Stimulated activated naive B cell treated with anti-CD40 and anti-IgM and Interleukin-4, amounts not matched to agents 10 μg/mL and 1 μg/mL and 100 μg/mL, for 72 hours (primary cell): ENCODE measurements around the gene CHN2.
"Not testable (repeated sequence)": the region's sequence is repeated elsewhere in the genome, so short reads cannot be mapped to it uniquely, and the experiment has no call there.

Experiments used
- ATAC-seq, 2 donors: fragments of 150-1000 bp; cut with Tn5 transposase; replicated peaks; 2 replicates each; pipeline ENCODE4 v1.10.0; 2021; ENCODE audit warnings: moderate library complexity in 1 of 2
- DNase-seq: peaks from one replicate; pipeline ENCODE4 v3.0.0; 2021
- H3K27ac Mint-ChIP-seq: one replicate; pipeline ENCODE4 v1.8.0; 2022; ENCODE audit warnings: mild to moderate bottlenecking, mixed read lengths
- H3K27me3 Mint-ChIP-seq, 2 donors: one replicate each; pipeline ENCODE4 v1.8.0; 2022; ENCODE audit warnings: mixed read lengths in 2 of 2
- H3K36me3 Mint-ChIP-seq, 2 donors: one replicate each; pipeline ENCODE4 v1.8.0; 2022; ENCODE audit warnings: mixed read lengths in 2 of 2, mild to moderate bottlenecking in 1 of 2
- H3K4me1 Mint-ChIP-seq, 2 donors: one replicate each; pipeline ENCODE4 v1.8.0; 2022; ENCODE audit warnings: mixed read lengths in 2 of 2, mild to moderate bottlenecking in 1 of 2
- H3K4me3 Mint-ChIP-seq, 2 donors: one replicate each; pipeline ENCODE4 v1.8.0; 2022; ENCODE audit warnings: mild to moderate bottlenecking in 2 of 2, mixed read lengths in 2 of 2, moderate library complexity in 1 of 2
- H3K9me3 Mint-ChIP-seq, 2 donors: one replicate each; pipeline ENCODE4 v1.8.0; 2022; ENCODE audit warnings: mixed read lengths in 2 of 2, mild to moderate bottlenecking in 1 of 2

The CHN2 gene

DNA sequence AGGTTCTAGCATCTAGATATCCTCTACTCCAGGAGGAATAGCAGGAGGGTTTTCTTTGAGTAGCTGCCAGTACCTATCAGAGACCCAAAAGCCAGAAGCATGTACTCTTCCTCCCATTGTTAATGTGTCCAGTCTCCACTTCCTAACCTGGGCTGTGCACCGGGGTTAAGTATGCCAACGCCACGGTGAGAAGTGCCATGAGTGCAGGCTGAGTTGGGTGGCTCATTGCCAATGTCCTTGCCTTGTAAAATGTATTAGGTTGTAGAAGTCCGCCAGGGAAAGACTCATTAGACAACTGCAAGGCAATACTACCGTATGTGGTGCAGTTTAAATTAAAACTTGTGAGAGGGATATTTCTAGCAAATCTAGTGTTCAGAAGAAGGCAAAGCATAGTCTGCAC lies 314.0 kb downstream of the CHN2 start:
- Mint-ChIP-seq H3K4me1 (peaks cover 0 to 4% of the 10 kb centered on the region in 2 donors), H3K4me3 (no peak overlapping the region), H3K9me3 (no peaks in the 10 kb centered on the region), H3K36me3 (no peaks in the 10 kb centered on the region), H3K27me3 (no peaks in the 10 kb centered on the region), H3K27ac (no peak overlapping the region)
- ATAC-seq (no peak), DNase-seq (no peak)

DNA sequence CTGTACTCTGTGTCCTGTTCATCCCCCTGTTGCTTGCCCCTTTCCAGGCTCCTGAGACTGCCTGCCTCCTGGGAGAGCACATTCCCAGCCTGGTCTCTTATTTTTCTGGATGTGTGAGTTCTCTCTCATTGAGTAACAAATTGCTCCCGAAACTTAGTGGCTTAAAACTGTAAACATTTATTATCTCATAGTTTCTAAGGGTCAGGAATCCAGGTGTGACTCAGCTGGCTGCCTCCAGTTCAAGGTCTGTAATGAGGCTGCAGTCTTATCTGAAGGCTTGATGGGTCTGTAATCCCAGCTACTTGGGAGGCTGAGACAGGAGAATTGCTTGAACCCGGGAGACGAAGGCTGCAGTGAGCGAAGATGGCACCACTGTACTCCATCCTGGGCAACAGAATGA lies 315.5 kb downstream of the CHN2 start:
- DNase-seq = no peak
- Mint-ChIP-seq H3K4me1 (peaks cover 0 to 4% of the 10 kb centered on the region in 2 donors), H3K27me3 (no peaks in the 10 kb centered on the region), H3K4me3 (no peak overlapping the region), H3K27ac (no peak overlapping the region), H3K36me3 (no peaks in the 10 kb centered on the region), H3K9me3 (no peaks in the 10 kb centered on the region)
- ATAC-seq = no peak

DNA sequence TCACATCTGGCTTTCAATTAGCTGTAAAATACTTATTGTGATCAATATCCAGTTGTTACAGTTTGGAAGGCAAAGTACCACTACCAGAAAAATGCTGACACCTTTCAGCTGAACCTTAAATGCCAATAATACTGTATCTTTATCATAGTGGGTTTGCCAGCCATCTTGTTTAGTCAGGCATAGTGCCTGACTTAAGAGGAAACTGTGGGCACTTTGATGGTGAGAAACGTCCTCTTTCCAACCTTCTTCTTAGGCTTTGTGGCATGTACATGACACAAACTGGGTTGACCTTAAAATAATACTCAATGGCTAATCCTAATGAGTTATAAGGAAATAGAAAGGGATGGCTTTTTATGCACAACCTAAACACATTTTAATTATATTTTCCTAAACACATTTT lies 316.8 kb downstream of the CHN2 start:
- Mint-ChIP-seq H3K9me3 (no peaks in the 10 kb centered on the region), H3K4me1 (peaks cover 0 to 4% of the 10 kb centered on the region in 2 donors), H3K27me3 (no peaks in the 10 kb centered on the region), H3K4me3 (no peak overlapping the region), H3K27ac (no peak overlapping the region), H3K36me3 (no peaks in the 10 kb centered on the region)
- ATAC-seq = peak; percentile 60 to 71
- DNase-seq = no peak

DNA sequence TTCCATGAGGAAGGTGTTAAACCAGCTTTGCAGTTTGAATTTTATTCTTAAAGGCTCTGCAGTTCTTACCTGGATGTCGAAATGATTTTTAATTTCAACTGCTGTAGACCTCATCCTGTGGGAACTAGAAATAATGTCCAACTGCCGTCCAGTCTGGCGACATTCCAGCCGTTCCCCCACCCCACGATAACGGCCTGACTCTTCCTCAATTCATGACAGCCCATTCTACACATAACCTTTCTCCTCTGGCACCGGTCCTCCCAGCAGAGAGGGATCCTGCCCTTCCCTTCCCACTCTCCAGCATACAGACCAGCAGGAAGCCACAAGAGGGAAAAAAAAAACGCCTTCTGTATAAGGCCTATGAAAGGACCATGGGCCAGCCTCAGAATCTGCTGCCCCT lies 317.3 kb downstream of the CHN2 start:
- DNase-seq (no peak), ATAC-seq (no peak)
- no peak overlapping the region for H3K27ac Mint-ChIP-seq
- H3K4me3 Mint-ChIP-seq = no peak overlapping the region
- H3K36me3 Mint-ChIP-seq = no peaks in the 10 kb centered on the region
- peaks cover 0 to under 1% of the 10 kb centered on the region in 2 donors for H3K27me3 Mint-ChIP-seq
- H3K4me1 Mint-ChIP-seq = peaks cover 0 to 4% of the 10 kb centered on the region in 2 donors
- no peaks in the 10 kb centered on the region for H3K9me3 Mint-ChIP-seq

DNA sequence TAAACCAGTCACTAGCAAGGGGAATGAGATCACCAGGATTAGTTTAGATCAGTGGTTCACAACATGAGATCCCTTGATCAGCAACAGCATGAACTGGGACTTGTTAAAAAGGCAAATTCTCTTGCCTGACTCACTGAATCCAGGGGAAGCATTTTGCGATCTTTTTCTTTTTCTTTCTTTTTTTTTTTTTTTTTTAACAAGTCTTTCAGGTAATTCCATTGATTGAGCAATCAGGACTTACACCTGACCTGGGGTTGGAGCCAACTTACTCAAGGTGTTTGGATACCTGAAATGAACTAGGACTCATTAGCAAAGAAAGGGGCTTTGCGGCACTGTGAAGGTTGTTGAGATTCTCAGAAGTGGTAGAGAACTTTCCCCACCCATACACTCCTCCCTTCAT lies 321.9 kb downstream of the CHN2 start:
- Mint-ChIP-seq H3K4me3 (no peak overlapping the region), H3K9me3 (peaks cover 2 to 4% of the 10 kb centered on the region in 2 donors), H3K27ac (no peak overlapping the region), H3K36me3 (peaks cover 0 to 2% of the 10 kb centered on the region in 2 donors), H3K4me1 (peaks cover 0 to 2% of the 10 kb centered on the region in 2 donors), H3K27me3 (peaks cover 7 to 11% of the 10 kb centered on the region in 2 donors)
- ATAC-seq (no peak), DNase-seq (no peak)

DNA sequence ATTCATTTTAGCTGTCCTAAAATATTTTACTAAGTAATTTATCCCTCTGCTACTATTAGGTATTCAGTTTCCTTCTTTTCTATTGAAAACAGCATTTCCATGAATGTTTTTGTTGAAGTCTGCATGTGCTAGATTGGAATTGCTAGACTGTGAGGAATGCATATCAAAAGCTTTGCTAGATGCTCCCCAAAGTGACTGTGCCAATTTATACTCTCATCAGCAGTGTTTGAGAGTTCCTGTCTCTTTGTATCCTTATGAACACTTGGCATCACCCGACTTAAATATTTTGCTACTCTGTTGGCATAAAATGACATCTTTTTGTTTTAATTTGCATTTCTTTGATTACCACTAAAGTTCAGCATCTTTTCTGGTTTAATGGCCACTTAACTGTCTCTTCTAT lies 324.0 kb downstream of the CHN2 start:
- H3K4me3 Mint-ChIP-seq = no peak overlapping the region
- peaks cover 12 to 16% of the 10 kb centered on the region in 2 donors for H3K27me3 Mint-ChIP-seq
- peaks cover 0 to 2% of the 10 kb centered on the region in 2 donors for H3K36me3 Mint-ChIP-seq
- no peak overlapping the region for H3K27ac Mint-ChIP-seq
- peaks cover 4 to 6% of the 10 kb centered on the region in 2 donors for H3K9me3 Mint-ChIP-seq
- no peak for DNase-seq
- H3K4me1 Mint-ChIP-seq = no peaks in the 10 kb centered on the region
- no peak for ATAC-seq

DNA sequence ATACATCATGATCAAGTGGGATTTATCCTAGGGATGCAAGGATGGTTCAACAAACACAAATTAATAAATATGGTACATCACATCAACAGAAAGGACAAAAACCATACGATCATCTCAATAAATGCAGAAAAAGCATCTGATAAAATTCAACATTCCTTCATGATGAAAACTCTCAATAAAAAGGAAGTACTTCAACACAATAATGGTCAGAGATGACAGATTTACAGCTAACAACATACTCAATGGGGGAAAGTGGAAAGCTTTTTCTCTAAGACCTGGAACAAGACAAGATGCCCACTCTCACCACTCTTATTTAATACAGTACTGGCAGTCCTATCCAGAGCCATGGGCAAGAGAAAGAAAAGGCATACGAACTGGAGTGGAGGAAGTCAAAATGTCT lies 329.2 kb downstream of the CHN2 start:
- Mint-ChIP-seq H3K4me1 (no peaks in the 10 kb centered on the region), H3K4me3 (no peak overlapping the region), H3K27me3 (peaks cover 7 to 19% of the 10 kb centered on the region in 2 donors), H3K27ac (no peak overlapping the region), H3K36me3 (peaks cover 0 to 2% of the 10 kb centered on the region in 2 donors), H3K9me3 (peaks cover 4 to 6% of the 10 kb centered on the region in 2 donors)
- DNase-seq (no peak), ATAC-seq (no peak)

DNA sequence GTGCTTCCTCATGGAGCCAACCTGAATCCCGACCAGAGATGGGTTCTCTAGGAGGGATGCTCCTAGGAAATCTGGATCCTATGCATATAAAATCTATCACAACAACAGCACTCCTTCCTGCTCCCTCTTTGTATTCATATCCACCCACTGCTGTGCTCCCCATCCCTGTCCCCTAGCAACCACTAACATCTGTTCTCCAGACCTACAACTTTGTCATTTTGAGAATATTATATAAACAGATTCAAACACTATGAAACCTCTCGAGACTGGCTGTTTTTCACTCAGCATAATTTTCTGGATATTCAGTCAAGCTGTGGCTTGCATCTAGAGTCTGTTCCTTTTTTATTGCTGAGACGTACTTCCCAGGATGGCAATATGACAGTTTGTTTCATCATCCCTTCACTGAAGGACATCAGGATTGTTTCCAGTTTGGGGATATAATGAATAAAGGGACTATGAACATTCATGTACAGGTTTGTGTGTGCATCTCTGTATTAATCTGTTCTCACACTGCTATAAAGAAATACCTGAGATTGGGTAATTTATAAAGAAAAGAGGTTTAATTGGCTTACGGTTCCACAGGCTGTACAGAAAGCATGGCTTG lies 333.0 kb downstream of the CHN2 start:
- Mint-ChIP-seq H3K4me3 (no peak overlapping the region), H3K9me3 (peaks cover 5 to 6% of the 10 kb centered on the region in 2 donors), H3K27ac (no peak overlapping the region), H3K27me3 (peaks cover 18 to 31% of the 10 kb centered on the region in 2 donors), H3K4me1 (no peaks in the 10 kb centered on the region), H3K36me3 (no peaks in the 10 kb centered on the region)
- ATAC-seq = no peak
- no peak for DNase-seq

DNA sequence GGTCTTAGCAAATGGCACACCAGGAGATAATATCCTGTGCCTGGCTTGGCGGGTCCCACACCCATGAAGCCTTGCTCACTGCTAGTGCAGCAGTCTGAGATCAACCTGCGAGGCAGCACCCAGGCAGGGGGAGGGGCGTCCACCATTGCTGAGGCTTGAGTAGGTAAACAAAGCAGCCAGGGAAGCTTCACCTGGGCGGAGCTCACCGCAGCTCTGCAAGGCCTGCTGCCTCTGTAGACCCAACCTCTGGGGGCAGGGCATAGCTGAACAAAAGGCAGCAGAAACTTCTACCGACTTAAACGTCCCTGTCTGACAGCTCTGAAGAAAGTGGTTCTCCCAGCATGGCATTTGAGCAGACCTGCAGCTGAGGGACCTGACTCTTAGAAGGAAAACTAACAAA lies 334.0 kb downstream of the CHN2 start:
- not testable (repeated sequence) for H3K36me3 Mint-ChIP-seq, H3K9me3 Mint-ChIP-seq, H3K27ac Mint-ChIP-seq, ATAC-seq, DNase-seq, H3K4me1 Mint-ChIP-seq, H3K4me3 Mint-ChIP-seq
- peaks cover 13 to 31% of the 10 kb centered on the region in 2 donors for H3K27me3 Mint-ChIP-seq
